Measurements from ENCODE around the gene SOSTDC1. TPM values are rescaled to one million over a fixed set of nuclear protein-coding genes. Genes with fewer than 3 reads are reported as not detected.
"Not testable (repeated sequence)": the region's sequence is repeated elsewhere in the genome, so short reads cannot be mapped to it uniquely, and the experiment has no call there.

SOSTDC1 gene
- total RNA-seq, 3 donors from 2014 or later, result 3.7 to 6.7 (median 5.1) TPM

DNA sequence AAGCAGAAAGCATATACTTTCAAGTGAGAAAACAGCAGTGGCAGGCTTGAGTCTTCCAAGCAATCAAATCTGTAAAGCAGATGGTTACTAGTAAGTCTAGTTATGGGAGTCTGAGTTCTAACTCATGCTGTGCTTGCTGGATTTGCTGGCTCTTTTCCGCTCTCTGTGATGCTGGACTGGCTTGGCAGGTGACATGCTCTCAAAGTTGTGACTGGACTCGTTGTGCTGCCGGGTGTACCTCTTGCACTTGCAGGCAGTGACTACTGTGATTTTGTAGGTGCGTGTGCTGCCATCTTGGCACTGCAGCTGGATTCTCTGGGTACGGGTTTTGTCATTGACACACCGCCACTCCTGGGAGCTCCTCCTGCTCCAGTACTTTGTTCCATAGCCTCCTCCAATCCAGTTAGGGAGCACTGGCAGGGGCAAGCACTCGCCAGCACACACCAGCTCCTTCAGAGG lies 3.1 kb downstream of the SOSTDC1 start:
- intact Hi-C loops (cut with DNase I, micrococcal nuclease), result no loop called here
- Histone ChIP-seq H3K4me3 (no peak overlapping the region), H3K9me3 (no peaks in the 10 kb centered on the region), H3K4me1 (ENCODE audit: low read depth) (peaks cover 9% of the 10 kb centered on the region), H3K36me3 (ENCODE audit: low read depth) (no peaks in the 10 kb centered on the region)
- no peak for ATAC-seq
- no peak for DNase-seq
- TF ChIP-seq, protein P1, sequence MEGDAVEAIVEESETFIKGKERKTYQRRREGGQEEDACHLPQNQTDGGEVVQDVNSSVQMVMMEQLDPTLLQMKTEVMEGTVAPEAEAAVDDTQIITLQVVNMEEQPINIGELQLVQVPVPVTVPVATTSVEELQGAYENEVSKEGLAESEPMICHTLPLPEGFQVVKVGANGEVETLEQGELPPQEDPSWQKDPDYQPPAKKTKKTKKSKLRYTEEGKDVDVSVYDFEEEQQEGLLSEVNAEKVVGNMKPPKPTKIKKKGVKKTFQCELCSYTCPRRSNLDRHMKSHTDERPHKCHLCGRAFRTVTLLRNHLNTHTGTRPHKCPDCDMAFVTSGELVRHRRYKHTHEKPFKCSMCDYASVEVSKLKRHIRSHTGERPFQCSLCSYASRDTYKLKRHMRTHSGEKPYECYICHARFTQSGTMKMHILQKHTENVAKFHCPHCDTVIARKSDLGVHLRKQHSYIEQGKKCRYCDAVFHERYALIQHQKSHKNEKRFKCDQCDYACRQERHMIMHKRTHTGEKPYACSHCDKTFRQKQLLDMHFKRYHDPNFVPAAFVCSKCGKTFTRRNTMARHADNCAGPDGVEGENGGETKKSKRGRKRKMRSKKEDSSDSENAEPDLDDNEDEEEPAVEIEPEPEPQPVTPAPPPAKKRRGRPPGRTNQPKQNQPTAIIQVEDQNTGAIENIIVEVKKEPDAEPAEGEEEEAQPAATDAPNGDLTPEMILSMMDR (IDR thresholded peaks at IDR 0.05), result no peak

DNA sequence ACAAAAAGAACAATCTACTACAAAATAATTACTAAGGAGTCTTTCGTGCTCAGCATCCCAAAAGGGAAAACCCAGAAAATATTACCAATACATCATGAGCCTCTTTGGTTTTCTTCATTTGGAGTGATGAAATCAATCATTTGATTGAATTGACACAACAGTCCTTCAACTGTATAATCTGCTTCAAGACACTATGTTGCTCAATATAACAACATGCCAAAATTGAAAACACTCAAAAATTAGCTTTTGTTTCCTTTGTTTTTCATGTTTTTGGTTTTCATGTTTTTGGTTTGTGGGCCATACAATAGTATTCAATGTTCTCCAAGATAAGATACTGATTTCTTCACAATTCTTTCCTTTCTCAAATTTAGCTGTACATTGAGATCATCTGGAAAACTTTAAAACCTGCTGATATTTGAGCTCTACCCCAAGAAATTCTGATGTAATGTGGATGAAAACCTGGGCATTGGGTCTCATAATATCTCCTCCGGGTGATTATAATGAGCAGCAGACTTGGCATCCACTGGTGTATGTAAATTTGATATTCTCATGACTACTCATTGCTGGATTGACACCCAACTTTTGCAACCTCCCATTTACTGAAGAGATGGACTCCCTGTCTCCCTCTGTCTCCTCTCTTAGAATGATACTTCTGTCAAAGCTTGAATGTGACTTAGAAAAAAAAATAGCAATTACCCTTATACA lies 4.6 kb downstream of the SOSTDC1 start:
- no peaks in the 10 kb centered on the region for H3K36me3 ChIP-seq (ENCODE audit: low read depth)
- intact Hi-C loops (cut with DNase I, micrococcal nuclease), result no loop called here
- ATAC-seq, result no peak
- no peak overlapping the region for H3K4me3 ChIP-seq
- DNase-seq, result no peak
- peaks cover 9% of the 10 kb centered on the region for H3K4me1 ChIP-seq (ENCODE audit: low read depth)
- no peaks in the 10 kb centered on the region for H3K9me3 ChIP-seq
- TF ChIP-seq, protein P1 (IDR thresholded peaks at IDR 0.05), result no peak

DNA sequence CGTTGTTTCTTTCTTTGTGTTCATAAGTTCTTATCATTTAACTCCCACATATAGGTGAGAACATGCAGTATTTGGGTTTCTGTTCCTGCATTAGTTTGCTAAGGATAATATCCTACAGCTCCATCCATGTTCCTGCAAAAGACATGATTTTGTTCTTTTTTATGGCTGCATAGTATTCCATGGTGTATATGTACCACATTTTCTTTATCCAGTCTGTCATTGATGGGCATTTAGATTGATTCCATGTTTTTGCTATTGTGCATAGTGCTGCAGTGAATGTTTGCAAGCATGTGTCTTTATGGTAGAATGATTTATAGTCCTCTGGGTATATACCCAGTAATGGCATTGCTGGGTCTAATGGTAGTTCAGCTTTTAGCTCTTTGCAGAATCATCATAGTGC lies 9.2 kb downstream of the SOSTDC1 start:
- H3K36me3 ChIP-seq (ENCODE audit: low read depth); H3K4me3 ChIP-seq; H3K9me3 ChIP-seq; DNase-seq; H3K4me1 ChIP-seq (ENCODE audit: low read depth); intact Hi-C loops (cut with DNase I, micrococcal nuclease); ATAC-seq: not testable (repeated sequence)

DNA sequence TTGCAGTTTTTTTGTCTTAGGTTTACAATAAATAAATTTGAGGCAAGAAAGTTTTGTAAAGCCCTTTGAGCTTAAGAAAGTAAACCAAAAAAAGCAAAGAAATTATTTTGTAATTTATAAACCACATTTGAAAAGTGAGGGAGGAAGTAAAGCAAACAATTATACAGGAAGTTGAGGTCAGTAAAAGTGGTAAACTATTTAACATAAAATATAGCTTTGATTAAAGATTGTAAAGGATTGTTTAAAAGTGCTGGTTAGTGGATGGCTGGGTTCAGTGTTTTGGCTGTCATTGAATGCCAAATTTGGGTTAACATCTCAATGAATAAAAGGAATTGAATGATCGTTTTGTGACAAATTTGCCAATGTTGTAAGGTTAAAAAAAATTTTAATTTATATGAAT lies 9.9 kb downstream of the SOSTDC1 start:
- intact Hi-C loops (cut with DNase I, micrococcal nuclease), result no loop called here
- no peak for DNase-seq
- TF ChIP-seq, protein P1 (IDR thresholded peaks at IDR 0.05), result no peak
- no peaks in the 10 kb centered on the region for H3K36me3 ChIP-seq (ENCODE audit: low read depth)
- H3K4me1 ChIP-seq (ENCODE audit: low read depth), result no peaks in the 10 kb centered on the region
- ATAC-seq, result no peak
- no peak overlapping the region for H3K4me3 ChIP-seq
- no peaks in the 10 kb centered on the region for H3K9me3 ChIP-seq

DNA sequence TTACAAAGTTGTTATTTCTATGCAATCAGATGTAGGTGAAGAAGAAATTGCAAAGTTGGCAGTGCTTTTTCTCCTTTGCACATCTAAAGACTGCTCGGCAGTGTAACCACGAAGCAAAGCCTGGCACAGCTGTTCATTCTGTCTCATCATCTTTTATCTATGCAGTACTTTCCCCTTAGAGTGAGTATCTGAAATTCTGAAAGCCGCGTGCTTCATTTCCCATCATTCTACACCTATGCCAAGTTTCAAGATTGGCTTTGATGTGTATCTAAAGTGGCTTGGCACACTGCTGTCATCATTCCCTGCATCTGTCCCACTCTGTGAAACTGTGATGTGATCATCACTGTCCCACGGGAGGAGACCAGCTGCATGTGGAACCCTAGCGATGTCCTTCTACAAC lies 15.2 kb downstream of the SOSTDC1 start:
- Histone ChIP-seq H3K4me3 (no peak overlapping the region), H3K9me3 (no peaks in the 10 kb centered on the region), H3K36me3 (ENCODE audit: low read depth) (no peaks in the 10 kb centered on the region), H3K4me1 (ENCODE audit: low read depth) (no peaks in the 10 kb centered on the region)
- intact Hi-C loops (cut with DNase I, micrococcal nuclease), result no loop called here
- ATAC-seq (no peak), DNase-seq (no peak)
- TF ChIP-seq, protein P1 (IDR thresholded peaks at IDR 0.05), result no peak

DNA sequence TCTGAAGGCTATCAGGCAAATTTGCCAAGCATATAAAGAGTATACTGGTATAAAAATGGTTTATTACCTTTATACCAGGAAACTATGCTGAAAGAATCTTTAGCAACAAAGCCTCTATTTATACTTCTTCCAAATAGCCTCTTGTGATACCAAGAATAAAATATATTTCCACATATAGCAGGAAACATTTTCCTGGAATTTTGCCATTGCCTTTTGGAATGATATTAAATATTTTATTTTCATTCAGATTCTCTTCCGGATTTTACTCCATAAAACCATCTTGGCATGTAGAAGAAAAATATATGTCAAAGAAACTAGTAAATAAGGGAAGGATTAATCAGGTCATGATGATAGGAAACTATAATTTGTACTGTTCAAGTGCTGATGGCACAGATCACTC lies 17.7 kb downstream of the SOSTDC1 start:
- Histone ChIP-seq H3K36me3 (ENCODE audit: low read depth) (no peaks in the 10 kb centered on the region), H3K4me3 (no peak overlapping the region), H3K9me3 (no peaks in the 10 kb centered on the region), H3K4me1 (ENCODE audit: low read depth) (no peaks in the 10 kb centered on the region)
- DNase-seq (no peak), ATAC-seq (no peak)
- TF ChIP-seq, protein P1 (IDR thresholded peaks at IDR 0.05), result no peak
- intact Hi-C loops (cut with DNase I, micrococcal nuclease), result no loop called here
